HepG2 (cell line): ENCODE data around the gene VAC14. TPM values are rescaled to one million over a fixed set of nuclear protein-coding genes. Genes with fewer than 3 reads are reported as not detected.

Experiments
- ATAC-seq: fragments of 200-7000 bp; cut with Tn5 transposase; 3 replicates; pipeline ENCODE4 v1.9.1; 2020; ENCODE audit warnings: mild to moderate bottlenecking, moderate library complexity
- BruUV-seq: library from RNA; stranded (reverse); fragments of 400-500 nt; replicated peaks from 2 replicates; lab custom pipeline; 2021; lab: Mats Ljungman, UMichigan
- CTCF ChIA-PET: fragments of 300-600 bp; formaldehyde crosslinking; extraction: SDS; loops from one replicate; lab custom pipeline; 2021; ENCODE audit warnings: low total read pairs, inconsistent platforms, low intra/inter-chr PET ratio; lab: Yijun Ruan, JAX
- POLR2A ChIA-PET: fragments of 350-600 bp; sonication (Branson Sonifier 250); formaldehyde crosslinking; loops from one replicate; lab custom pipeline; 2020; ENCODE audit warnings: antibody characterized with exemption, inconsistent platforms; lab: Yijun Ruan, JAX
- DNase-seq: peaks from one replicate; pipeline ENCODE4 v3.0.0-alpha.2; 2015; ENCODE audit warnings: low spot score
- FAIRE-seq: peaks from 3 replicates; lab custom pipeline; 2011; peaks lifted over from hg19 to GRCh38; lab: Jason Lieb, UNC
- H2AFZ ChIP-seq: one replicate; pipeline ENCODE4 v1.6.1; 2011; ENCODE audit warnings: low read length, inconsistent platforms
- H3K27ac ChIP-seq: fragments of 300-600 bp; 3 replicates; pipeline ENCODE4 v1.8.0; 2011; ENCODE audit warnings: mixed run types, mild to moderate bottlenecking, mixed read lengths, low read length, inconsistent platforms; ENCODE audit not compliant: insufficient read depth; ENCODE audit errors: extremely low read length
- H3K27me3 ChIP-seq, 2 experiments: fragments of 200-600 bp in 1 of 2; 2 replicates in 1 of 2; 3 replicates in 1 of 2; pipeline versions ENCODE4 v1.6.0 to v1.8.0; 2011; ENCODE audit warnings: low read length in 2 of 2, mild to moderate bottlenecking in 2 of 2, moderate library complexity in 2 of 2, inconsistent platforms in 1 of 2; ENCODE audit not compliant: insufficient read depth in 2 of 2, control insufficient read depth in 1 of 2
- H3K36me3 ChIP-seq, 2 experiments: fragments of 200-600 bp in 1 of 2; replicated peaks in 1 of 2; 2 replicates in 1 of 2; 3 replicates in 1 of 2; pipeline versions ENCODE4 v1.5.1 to v1.8.0; 2011; ENCODE audit warnings: low read length in 2 of 2, inconsistent platforms in 1 of 2; ENCODE audit not compliant: insufficient read depth in 2 of 2, control insufficient read depth in 1 of 2
- H3K4me1 ChIP-seq: 2 replicates; pipeline ENCODE4 v1.5.1; 2012; ENCODE audit warnings: low read length, inconsistent platforms; ENCODE audit not compliant: insufficient read depth
- H3K4me2 ChIP-seq: 2 replicates; pipeline ENCODE4 v1.6.0; 2011; ENCODE audit warnings: low read depth, low read length, inconsistent platforms
- H3K4me3 ChIP-seq, 3 experiments: fragments of 200-600 bp in 1 of 3; sonication (generic), shearing (Covaris generic) in 1 of 3; replicated peaks in 1 of 3; 2 replicates each; pipeline ENCODE4 v1.5.1; 2011 to 2016; ENCODE audit warnings: low read length in 3 of 3, inconsistent platforms in 2 of 3, low read depth in 2 of 3, mild to moderate bottlenecking in 2 of 3, control low read depth in 1 of 3, mixed read lengths in 1 of 3; ENCODE audit not compliant: insufficient read depth in 1 of 3
- H3K79me2 ChIP-seq: one replicate; pipeline ENCODE4 v1.6.1; 2011; ENCODE audit warnings: low read length, inconsistent platforms; ENCODE audit not compliant: insufficient read depth
- H3K9ac ChIP-seq: 2 replicates; pipeline ENCODE4 v1.6.0; 2011; ENCODE audit warnings: mild to moderate bottlenecking, low read depth, low read length, inconsistent platforms; ENCODE audit not compliant: insufficient read depth
- H3K9me3 ChIP-seq: 2 replicates; pipeline ENCODE4 v1.5.1; 2012; ENCODE audit warnings: mild to moderate bottlenecking, low read length
- H4K20me1 ChIP-seq: 2 replicates; pipeline ENCODE4 v1.6.0; 2011; ENCODE audit warnings: inconsistent platforms, mild to moderate bottlenecking, low read length, moderate library complexity; ENCODE audit not compliant: insufficient read depth
- RFX1 ChIP-seq: fragments of 450-650 bp; IDR thresholded peaks from 2 replicates; pipeline ENCODE4 v1.6.1; 2017
- SP2 ChIP-seq: sonication (generic); formaldehyde crosslinking; IDR thresholded peaks from 2 replicates; pipeline ENCODE4 v1.5.1; 2020; ENCODE audit warnings: mild to moderate bottlenecking, missing genetic modification reagents
- TOE1 ChIP-seq: sonication (generic); formaldehyde crosslinking; IDR thresholded peaks from 2 replicates; pipeline ENCODE4 v1.4.0; 2020; ENCODE audit warnings: mild to moderate bottlenecking, missing genetic modification reagents
- ZBTB7A ChIP-seq: sonication (generic); formaldehyde crosslinking; IDR thresholded peaks from 2 replicates; pipeline ENCODE4 v1.8.0; 2022; ENCODE audit warnings: mild to moderate bottlenecking, missing genetic modification reagents
- ZNF879 ChIP-seq: sonication (generic); formaldehyde crosslinking; IDR thresholded peaks from 2 replicates; pipeline ENCODE4 v1.8.1; 2023; ENCODE audit warnings: missing genetic modification reagents
- WGBS: methylation state at CpG from one replicate; pipeline ENCODE4 v1.1.6; 2017; ENCODE audit warnings: low lambda C conversion rate; 5-methylcytosine and 5-hydroxymethylcytosine counted together
- in situ Hi-C: cut with HindIII; loops from 2 replicates; pipeline ENCODE4 v1.10.0; 2017; ENCODE audit warnings: low pct_unique_long_range_greater_than_20kb; ENCODE audit not compliant: extremely low pct_ligation_motif_present
- intact Hi-C: fragments of 100-400 bp; cut with micrococcal nuclease; formaldehyde crosslinking; loops from one replicate; pipeline ENCODE4 v1.10.0; 2022; ENCODE audit not compliant: unreplicated experiment
- polyA plus RNA-seq, 8 experiments: library from polyadenylated mRNA; depleted of rRNA in 3 of 8; stranded (reverse) in 7 of 8; unstranded in 1 of 8; fragments of >200 nt; fragmentation: Illumina TruSeq in 4 of 8; extraction: Trizol in 4 of 8; gene quantifications; 2 replicates each; pipeline versions ENCODE4 v1.2.1 to v1.2.3, GENCODE V29; 2011 to 2016; ENCODE audit warnings: low read depth in 4 of 8, missing spikeins in 1 of 8, mixed read lengths in 1 of 8; ENCODE audit not compliant: insufficient read depth in 1 of 8
- total RNA-seq, 5 experiments: library from RNA; depleted of rRNA; stranded (reverse); fragments of >200 nt; fragmentation: Illumina TruSeq; extraction: Trizol; gene quantifications; 2 replicates each; pipeline ENCODE4 v1.2.3, GENCODE V29; 2016; ENCODE audit warnings: low read depth in 1 of 5
- TF ChIP-seq, protein P1 (sequence below): sonication (generic); formaldehyde crosslinking; IDR thresholded peaks from 2 replicates; pipeline ENCODE4 v1.8.0; 2022; ENCODE audit warnings: missing genetic modification reagents, mild to moderate bottlenecking, moderate library complexity, borderline replicate concordance
- TF ChIP-seq, protein P2 (sequence below): sonication (generic); formaldehyde crosslinking; IDR thresholded peaks from 2 replicates; pipeline ENCODE4 v1.4.0; 2020; ENCODE audit warnings: missing genetic modification reagents
- TF ChIP-seq, protein P3 (sequence below): sonication (generic); formaldehyde crosslinking; IDR thresholded peaks from 2 replicates; pipeline ENCODE4 v1.8.0; 2022; ENCODE audit warnings: mild to moderate bottlenecking, missing genetic modification reagents, moderate library complexity

VAC14 gene
- total and polyA plus RNA-seq, 2 of the 13 experiments (the other 11 are each of a cell fraction or from before 2014, with no cell fraction given): 23.5 to 24.6 TPM

DNA sequence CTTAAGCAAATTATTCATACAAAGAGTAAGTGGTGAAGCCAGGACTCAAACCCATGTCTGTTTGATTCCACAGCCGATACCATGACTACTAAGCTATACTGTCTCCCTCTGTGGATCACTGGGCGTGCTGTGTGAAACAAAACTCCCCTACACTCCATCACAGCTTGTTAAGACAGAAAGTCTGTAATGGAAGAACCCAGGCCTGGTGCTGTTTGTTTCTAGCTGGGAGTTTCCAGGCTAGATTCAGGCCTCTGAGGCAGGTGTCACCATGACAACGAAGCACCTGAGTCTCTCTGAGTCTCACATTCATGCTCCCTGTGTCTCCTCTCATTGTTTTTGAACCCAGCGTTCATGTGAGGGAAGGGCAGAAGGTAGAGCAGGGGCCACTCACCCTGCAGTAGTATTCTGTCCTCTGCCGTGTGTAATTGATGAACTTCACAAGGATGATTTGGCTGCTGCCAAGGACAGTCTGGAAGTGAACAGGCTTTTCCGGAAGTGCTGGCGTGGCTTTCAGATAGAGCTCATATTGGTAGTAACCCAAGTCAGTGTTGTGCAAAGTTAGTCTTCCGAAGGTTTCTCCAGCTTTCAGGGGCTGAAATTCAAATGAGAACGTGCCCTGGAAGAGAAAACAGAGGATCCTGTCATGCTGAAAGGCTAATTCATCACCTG is 8.6 kb upstream of the VAC14 start:
- Histone ChIP-seq H3K4me3 (no peak overlapping the region), H3K36me3 (no peaks in the 10 kb centered on the region), H3K27me3 (peaks cover 2 to 24% of the 10 kb centered on the region in 2 experiments; a peak in 4 of 5 replicates), H3K9ac (no peak overlapping the region), H3K4me1 (no peaks in the 10 kb centered on the region), H3K79me2 (no peaks in the 10 kb centered on the region), H3K27ac (no peak overlapping the region), H2AFZ (no peak overlapping the region), H3K4me2 (no peak overlapping the region), H4K20me1 (no peaks in the 10 kb centered on the region), H3K9me3 (peaks cover under 1% of the 10 kb centered on the region; the same call in 1 of the 2 replicates)
- CTCF ChIA-PET: no interaction called here
- FAIRE-seq (no peak), ATAC-seq (no peak), DNase-seq (no peak)
- 19% methylated on average over 9 of the region's 9 CpGs for WGBS
- TF ChIP-seq TOE1 (CRISPR knock-in tag) (no peak), SP2 (CRISPR knock-in tag) (no peak), ZNF879 (no peak), ZBTB7A (no peak), RFX1 (peak; percentile 36; the same call in 1 of the 2 replicates)
- TF ChIP-seq, protein P1, sequence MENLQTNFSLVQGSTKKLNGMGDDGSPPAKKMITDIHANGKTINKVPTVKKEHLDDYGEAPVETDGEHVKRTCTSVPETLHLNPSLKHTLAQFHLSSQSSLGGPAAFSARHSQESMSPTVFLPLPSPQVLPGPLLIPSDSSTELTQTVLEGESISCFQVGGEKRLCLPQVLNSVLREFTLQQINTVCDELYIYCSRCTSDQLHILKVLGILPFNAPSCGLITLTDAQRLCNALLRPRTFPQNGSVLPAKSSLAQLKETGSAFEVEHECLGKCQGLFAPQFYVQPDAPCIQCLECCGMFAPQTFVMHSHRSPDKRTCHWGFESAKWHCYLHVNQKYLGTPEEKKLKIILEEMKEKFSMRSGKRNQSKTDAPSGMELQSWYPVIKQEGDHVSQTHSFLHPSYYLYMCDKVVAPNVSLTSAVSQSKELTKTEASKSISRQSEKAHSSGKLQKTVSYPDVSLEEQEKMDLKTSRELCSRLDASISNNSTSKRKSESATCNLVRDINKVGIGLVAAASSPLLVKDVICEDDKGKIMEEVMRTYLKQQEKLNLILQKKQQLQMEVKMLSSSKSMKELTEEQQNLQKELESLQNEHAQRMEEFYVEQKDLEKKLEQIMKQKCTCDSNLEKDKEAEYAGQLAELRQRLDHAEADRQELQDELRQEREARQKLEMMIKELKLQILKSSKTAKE (CRISPR knock-in tag): no peak
- TF ChIP-seq, protein P2, sequence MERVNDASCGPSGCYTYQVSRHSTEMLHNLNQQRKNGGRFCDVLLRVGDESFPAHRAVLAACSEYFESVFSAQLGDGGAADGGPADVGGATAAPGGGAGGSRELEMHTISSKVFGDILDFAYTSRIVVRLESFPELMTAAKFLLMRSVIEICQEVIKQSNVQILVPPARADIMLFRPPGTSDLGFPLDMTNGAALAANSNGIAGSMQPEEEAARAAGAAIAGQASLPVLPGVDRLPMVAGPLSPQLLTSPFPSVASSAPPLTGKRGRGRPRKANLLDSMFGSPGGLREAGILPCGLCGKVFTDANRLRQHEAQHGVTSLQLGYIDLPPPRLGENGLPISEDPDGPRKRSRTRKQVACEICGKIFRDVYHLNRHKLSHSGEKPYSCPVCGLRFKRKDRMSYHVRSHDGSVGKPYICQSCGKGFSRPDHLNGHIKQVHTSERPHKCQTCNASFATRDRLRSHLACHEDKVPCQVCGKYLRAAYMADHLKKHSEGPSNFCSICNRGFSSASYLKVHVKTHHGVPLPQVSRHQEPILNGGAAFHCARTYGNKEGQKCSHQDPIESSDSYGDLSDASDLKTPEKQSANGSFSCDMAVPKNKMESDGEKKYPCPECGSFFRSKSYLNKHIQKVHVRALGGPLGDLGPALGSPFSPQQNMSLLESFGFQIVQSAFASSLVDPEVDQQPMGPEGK: no peak
- TF ChIP-seq, protein P3, sequence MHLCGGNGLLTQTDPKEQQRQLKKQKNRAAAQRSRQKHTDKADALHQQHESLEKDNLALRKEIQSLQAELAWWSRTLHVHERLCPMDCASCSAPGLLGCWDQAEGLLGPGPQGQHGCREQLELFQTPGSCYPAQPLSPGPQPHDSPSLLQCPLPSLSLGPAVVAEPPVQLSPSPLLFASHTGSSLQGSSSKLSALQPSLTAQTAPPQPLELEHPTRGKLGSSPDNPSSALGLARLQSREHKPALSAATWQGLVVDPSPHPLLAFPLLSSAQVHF (CRISPR knock-in tag): no peak
- POLR2A ChIA-PET: interaction anchor here (1.5 kb wide), 1 partner anchor 8 kb away, joined by 6 read pairs; the partner anchor contains the start of gene VAC14
- intact Hi-C loops: no loop called here
- in situ Hi-C loops: no loop called here
- no TSS peak for BruUV-seq
